SH-SY5Y (cell line): ENCODE measurements around the gene CAMTA1.

Experiments used
- GATA2 ChIP-seq: IDR thresholded peaks from 2 replicates; pipeline ENCODE4 v1.6.1; 2011; ENCODE audit warnings: mild to moderate bottlenecking, low read depth, low read length
- GATA3 ChIP-seq: IDR thresholded peaks from 2 replicates; pipeline ENCODE4 v1.6.1; 2011; ENCODE audit warnings: low read depth, mild to moderate bottlenecking, low read length, moderate library complexity

GRCh38 chr1:7625401-7625800 lies 840.1 kb downstream of the CAMTA1 start:
- TF ChIP-seq GATA2 (no peak), GATA3 (no peak)
